Coronary artery (tissue), 2 donors: ENCODE results near the gene DDX53.

ENCODE experiments used
- DNase-seq: peaks from one replicate; pipeline ENCODE4 v3.0.0-alpha.2; 2017; ENCODE audit warnings: low spot score
- H3K27ac ChIP-seq, 2 donors: fragments of 200-600 bp; sonication (generic); one replicate each; pipeline ENCODE4 v1.5.1; 2016 to 2019
- H3K4me3 ChIP-seq: fragments of 200-600 bp; sonication (generic); 2 replicates; pipeline ENCODE4 v1.5.1; 2016; ENCODE audit warnings: mild to moderate bottlenecking, moderate library complexity
- TF ChIP-seq, protein P1 (sequence below): fragments of 200-600 bp; sonication (generic); IDR thresholded peaks from one replicate; pipeline ENCODE4 v1.5.1; 2019; ENCODE audit warnings: antibody characterized with exemption

DDX53 gene

DNA sequence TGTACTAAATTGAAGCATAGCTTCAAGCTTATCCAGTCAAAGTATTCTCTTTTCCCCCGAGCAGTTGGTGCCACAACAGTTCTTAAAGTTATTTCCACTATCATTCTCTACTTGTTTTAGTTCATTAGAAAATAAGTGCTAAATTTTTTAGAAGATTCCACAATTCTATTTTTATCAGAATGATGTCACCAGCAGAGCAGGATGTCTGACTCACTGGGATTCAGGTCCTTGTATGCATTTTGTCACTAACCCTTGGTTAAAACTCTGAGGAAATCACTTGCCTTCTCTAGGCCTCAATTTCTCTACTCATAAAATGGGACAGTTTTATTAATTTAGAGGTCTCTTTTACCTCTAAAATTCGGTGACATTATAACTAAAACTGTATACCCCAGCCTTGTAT is 3.4 kb downstream of the DDX53 start:
- TF ChIP-seq, protein P1, sequence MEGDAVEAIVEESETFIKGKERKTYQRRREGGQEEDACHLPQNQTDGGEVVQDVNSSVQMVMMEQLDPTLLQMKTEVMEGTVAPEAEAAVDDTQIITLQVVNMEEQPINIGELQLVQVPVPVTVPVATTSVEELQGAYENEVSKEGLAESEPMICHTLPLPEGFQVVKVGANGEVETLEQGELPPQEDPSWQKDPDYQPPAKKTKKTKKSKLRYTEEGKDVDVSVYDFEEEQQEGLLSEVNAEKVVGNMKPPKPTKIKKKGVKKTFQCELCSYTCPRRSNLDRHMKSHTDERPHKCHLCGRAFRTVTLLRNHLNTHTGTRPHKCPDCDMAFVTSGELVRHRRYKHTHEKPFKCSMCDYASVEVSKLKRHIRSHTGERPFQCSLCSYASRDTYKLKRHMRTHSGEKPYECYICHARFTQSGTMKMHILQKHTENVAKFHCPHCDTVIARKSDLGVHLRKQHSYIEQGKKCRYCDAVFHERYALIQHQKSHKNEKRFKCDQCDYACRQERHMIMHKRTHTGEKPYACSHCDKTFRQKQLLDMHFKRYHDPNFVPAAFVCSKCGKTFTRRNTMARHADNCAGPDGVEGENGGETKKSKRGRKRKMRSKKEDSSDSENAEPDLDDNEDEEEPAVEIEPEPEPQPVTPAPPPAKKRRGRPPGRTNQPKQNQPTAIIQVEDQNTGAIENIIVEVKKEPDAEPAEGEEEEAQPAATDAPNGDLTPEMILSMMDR = no peak
- DNase-seq = no peak
- Histone ChIP-seq H3K4me3 (no peak overlapping the region), H3K27ac (no peak overlapping the region)

DNA sequence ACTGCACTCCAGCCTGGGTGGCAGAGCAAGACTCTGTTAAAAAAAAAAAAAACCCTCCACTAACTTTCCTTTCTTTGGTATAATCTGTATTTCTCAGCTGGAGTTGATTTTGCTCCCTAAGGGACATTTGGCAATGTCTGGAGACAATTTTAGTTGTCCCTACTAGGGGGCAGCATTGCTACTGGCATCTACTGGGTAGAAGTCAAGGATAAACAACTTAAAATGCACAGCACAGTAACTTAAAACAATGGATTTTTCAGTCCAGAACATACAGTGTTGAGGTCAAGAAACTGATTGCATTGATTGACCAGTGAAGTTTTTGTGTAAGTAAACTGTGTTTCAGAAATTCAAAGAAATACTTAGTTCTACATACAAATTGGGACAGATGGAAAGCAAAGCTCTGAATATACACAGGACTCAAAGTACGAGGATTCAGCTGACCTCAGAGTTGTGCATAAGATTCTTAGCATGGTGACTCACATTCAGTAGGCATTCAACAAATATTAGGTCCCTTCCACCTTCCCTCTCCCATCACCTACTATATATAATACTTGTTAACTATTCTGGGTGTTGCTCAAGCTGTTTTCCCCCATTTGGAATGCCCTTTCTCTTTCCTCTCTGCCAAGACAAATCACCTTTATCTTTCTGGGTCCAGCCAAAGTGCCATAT is 8.8 kb downstream of the DDX53 start:
- no peak for DNase-seq
- no peak overlapping the region for H3K27ac ChIP-seq
- TF ChIP-seq, protein P1 = no peak
- no peak overlapping the region for H3K4me3 ChIP-seq

DNA sequence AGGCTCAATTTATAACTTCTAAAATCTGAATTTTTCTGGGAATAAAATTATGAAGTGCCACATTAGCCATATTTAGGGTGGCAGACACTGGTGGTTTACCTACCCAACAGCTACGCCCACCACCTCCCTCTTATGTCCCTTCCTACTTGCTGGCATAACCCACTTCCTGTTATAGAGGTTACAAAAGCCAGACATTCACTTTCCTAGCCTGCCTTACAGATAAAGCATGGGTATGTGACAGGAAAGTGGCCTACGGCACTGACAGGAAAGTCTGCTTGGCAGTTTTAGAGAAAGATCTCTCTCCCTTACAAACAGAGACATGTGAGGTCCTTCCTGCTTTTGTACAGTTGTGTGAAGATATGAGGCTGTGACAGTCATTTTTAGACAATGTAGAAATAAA is 12.4 kb downstream of the DDX53 start:
- no peak overlapping the region for H3K4me3 ChIP-seq
- H3K27ac ChIP-seq = no peak overlapping the region
- TF ChIP-seq, protein P1 = no peak
- DNase-seq = no peak

DNA sequence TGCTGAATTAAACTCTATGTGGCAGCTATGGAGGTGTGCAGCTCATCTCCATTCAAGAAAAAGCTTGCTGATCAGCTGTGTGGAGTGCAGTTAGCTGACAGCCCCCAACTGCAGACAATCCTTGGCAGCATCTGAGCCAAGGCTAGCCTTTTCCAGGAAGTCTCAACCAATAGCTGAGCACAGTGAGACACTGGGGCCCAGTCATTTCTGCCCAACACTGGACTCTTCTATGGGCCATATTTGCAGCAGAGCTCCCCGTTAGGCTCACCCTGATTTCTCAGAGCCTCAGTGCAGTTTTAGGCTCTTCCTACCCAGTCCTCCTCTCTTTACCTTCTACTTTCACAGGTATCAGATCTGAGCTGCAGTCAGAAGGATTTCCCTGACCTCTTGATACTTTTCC is 12.9 kb downstream of the DDX53 start:
- DNase-seq = no peak
- TF ChIP-seq, protein P1 = no peak
- Histone ChIP-seq H3K27ac (no peak overlapping the region), H3K4me3 (no peak overlapping the region)

DNA sequence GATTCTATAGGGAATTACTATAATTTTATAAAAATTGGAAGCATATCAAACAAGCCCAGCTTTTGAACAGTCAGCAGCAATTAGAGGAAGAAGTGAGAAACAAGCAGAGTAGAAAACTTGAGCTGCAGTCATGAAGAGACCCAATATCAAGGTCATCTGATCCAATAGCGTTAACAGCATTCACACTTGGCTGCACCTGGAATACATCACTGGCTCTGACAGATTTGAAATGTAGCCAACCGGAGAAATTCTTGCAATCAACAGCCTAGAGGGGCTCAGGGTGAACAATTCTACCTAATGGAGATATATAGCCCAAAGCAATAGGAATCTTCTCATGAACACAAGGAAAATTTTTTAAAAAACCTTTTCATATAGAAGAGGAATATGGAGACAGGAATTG is 13.6 kb downstream of the DDX53 start:
- no peak for DNase-seq
- no peak overlapping the region for H3K27ac ChIP-seq
- TF ChIP-seq, protein P1 = no peak
- no peak overlapping the region for H3K4me3 ChIP-seq

DNA sequence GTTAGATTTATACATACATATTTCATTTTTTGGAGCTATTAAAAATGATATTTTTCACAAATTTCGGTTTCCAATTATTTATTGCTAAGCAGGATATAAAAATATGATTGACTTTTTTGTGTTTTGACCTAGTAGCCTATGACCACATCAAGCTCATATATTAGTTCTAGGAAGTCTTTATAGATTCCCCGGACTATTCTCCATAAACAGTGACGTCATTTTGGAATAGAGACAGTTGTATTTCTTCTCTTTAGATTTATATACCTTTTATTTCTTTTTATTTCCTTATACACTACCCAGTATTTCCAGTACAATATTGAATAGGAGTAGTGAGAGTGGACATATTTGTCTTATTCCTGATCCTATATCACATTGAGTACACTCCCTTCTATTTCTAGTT is 31.8 kb downstream of the DDX53 start:
- DNase-seq = no peak
- TF ChIP-seq, protein P1 = no peak
- Histone ChIP-seq H3K4me3 (no peak overlapping the region), H3K27ac (no peak overlapping the region)

DNA sequence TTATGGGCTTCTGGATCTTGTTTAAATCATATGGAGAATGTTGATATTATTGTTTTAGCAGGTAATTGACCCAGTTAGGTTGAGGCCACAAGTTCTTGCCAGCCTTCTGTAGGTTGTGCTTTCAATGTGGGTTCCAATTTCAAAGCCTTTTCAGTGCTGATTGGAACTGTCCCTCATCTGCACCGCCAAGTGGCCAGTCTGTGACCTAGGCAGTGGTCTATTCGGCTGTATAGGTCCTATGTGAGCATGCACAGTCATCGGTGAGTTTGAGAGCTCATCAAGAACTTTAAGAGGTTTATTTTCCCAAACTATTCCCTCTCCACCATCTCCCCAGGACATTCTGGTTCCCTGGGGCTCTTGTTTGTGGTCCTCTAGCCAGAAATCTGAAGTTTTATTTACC is 35.7 kb downstream of the DDX53 start:
- no peak for DNase-seq
- TF ChIP-seq, protein P1 = no peak
- no peak overlapping the region for H3K4me3 ChIP-seq
- H3K27ac ChIP-seq = no peak overlapping the region
